Astrocyte of the spinal cord (primary cell): Measurements from ENCODE around the gene PRR14.

Experiments used
- DNase-seq: peaks from one replicate; pipeline ENCODE4 v3.0.0; 2011; ENCODE audit warnings: low read depth, low spot score
- H3K4me3 ChIP-seq: 2 replicates; pipeline ENCODE4 v1.5.1; 2011; ENCODE audit warnings: low read depth, mild to moderate bottlenecking, low read length, moderate library complexity
- in situ Hi-C: cut with HindIII; loops from 2 replicates; pipeline ENCODE4 v1.10.0; 2017; ENCODE audit warnings: low sequenced_read_pairs
- TF ChIP-seq, protein P1 (sequence below): IDR thresholded peaks from 2 replicates; pipeline ENCODE4 v1.5.1; 2012; ENCODE audit warnings: low read depth, mild to moderate bottlenecking, low read length, inconsistent platforms

The PRR14 gene

DNA sequence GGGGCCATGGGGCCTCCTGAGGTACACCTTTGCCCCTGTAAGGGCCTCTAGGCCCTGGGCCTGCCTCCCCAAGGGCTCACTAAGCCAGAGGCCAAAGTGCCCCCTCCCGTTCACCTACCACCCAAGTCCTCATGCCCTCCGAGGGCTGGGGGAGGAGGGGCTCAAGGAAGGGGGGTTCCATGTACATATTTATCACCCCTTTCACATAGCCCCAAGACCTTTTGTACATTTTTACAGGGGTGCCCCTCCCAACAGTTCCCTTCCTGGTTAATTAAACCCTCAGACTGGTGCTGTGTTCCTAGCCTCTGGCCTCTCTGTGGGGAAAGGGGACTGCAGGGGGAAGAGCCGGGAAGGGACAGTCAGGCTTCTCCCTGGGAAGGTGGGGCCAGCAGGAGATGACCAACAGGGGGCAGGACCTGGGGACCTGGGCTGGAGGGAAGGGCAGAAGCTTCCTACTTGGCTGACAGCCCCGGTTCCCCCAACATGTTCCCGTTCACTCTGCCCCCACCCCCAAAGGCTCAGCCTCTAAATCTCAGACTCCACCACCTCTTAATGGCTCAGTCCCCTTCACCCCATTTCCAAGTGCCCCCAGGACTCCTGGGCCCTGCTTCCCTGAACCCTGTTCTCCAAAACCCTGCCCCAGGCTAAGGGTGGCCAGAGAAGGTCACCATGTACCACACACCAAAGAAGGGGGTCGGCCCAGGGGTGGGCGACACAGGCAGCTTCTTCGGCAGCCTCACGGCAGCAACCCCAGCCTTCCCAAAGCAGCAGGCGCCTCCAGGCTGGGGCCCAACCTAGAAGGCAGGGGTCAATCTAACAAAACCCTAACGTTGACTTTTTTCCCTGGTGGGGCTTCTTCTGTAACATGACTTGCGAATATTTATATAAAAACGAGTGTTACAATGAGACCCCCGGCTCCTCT, 19.4 kb downstream of the PRR14 start:
- DNase-seq = no peak
- no peak overlapping the region for H3K4me3 ChIP-seq
- TF ChIP-seq, protein P1, sequence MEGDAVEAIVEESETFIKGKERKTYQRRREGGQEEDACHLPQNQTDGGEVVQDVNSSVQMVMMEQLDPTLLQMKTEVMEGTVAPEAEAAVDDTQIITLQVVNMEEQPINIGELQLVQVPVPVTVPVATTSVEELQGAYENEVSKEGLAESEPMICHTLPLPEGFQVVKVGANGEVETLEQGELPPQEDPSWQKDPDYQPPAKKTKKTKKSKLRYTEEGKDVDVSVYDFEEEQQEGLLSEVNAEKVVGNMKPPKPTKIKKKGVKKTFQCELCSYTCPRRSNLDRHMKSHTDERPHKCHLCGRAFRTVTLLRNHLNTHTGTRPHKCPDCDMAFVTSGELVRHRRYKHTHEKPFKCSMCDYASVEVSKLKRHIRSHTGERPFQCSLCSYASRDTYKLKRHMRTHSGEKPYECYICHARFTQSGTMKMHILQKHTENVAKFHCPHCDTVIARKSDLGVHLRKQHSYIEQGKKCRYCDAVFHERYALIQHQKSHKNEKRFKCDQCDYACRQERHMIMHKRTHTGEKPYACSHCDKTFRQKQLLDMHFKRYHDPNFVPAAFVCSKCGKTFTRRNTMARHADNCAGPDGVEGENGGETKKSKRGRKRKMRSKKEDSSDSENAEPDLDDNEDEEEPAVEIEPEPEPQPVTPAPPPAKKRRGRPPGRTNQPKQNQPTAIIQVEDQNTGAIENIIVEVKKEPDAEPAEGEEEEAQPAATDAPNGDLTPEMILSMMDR = peak; percentile 9
- in situ Hi-C loops = no loop called here

DNA sequence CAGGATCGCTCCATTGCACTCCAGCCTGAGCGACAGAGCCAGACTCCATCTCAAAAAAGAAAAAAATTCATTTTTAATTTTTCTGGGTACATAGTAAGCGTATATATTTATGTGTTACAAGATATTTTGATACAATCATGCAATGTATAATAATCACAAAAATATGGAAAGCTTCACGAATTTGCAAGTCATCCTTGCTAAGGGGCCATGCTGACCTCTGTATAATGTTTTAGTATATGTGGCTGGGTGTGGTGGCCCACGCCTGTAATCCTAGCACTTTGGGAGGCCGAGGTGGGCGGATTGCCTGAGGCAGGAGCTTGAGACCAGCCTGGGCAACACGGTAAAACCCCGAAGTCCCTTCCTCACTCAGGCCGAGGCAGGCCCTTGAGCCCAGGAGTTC, 24.4 kb downstream of the PRR14 start:
- H3K4me3 ChIP-seq = no peak overlapping the region
- in situ Hi-C loops = no loop called here
- no peak for DNase-seq
- TF ChIP-seq, protein P1 = no peak

DNA sequence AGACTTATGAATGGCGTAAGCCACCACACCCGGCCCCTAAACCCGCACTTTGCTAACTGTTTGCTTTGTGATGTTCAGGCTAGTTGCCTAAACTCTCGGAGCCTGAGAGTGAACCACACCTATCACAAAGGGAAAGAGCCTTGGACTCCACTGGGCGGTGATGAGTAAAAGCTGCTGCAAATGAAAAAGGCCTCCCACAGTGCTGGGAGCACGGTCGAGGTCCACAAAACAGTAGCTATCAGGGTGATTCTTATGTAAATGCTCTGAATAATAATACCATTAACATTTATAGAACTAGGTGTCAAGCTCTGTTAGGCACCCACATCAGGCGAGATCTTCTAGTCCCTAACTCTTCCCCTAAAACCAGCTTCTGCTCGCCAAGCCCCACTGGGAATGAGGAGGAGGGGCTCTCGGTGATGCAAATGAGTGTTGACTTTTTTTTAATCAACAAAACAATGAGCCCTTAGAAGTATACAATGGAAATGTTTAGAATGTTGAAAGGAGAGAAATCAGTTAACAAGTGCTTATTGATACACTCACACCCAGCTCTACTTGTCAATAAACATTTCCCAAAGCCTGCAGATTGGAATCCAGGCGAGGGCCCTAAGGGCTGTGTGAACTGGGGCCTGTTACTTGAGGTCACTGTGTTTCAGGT, 27.3 kb downstream of the PRR14 start:
- in situ Hi-C loops = no loop called here
- H3K4me3 ChIP-seq = no peak overlapping the region
- TF ChIP-seq, protein P1 = no peak
- DNase-seq = no peak

DNA sequence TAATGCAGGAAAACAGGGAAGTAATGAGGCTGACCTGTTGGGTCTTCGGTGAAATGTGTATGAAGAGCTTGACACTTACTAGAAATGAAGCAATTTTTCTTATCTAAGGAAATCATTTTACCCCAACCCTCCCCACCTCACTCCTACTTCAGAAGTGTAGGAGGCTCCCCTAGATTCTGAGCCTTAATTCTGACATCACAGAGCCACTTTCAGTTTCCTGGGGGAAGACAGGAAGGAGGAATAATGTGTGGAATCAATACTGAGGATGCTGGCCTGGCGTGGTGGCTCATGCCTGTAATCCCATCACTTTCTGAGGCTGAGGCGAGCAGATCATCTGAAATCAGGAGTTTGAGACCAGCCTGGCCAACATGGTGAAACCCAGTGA, 27.8 kb downstream of the PRR14 start:
- no peak overlapping the region for H3K4me3 ChIP-seq
- DNase-seq = no peak
- in situ Hi-C loops = no loop called here
- TF ChIP-seq, protein P1 = no peak

DNA sequence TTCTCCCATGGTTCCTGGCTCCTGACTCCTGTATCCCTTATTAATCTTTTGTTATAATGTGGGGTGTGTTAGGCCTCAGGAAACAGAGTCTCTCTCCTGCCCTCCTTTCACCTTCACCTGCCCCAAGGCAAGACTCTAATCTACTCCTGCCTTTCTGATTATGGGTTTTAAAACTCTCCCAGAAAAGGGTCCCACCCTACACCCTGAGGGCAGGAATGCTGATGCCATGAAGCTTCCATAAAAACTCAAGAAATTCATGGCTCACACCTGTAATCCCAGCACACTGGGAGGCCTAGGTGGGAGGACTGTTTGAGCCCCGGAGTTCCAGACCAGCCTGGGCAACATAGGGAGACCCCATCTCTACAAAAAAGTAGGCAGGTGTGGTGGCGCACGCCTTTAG, 29.6 kb downstream of the PRR14 start:
- in situ Hi-C loops = no loop called here
- no peak overlapping the region for H3K4me3 ChIP-seq
- TF ChIP-seq, protein P1 = no peak
- DNase-seq = no peak

DNA sequence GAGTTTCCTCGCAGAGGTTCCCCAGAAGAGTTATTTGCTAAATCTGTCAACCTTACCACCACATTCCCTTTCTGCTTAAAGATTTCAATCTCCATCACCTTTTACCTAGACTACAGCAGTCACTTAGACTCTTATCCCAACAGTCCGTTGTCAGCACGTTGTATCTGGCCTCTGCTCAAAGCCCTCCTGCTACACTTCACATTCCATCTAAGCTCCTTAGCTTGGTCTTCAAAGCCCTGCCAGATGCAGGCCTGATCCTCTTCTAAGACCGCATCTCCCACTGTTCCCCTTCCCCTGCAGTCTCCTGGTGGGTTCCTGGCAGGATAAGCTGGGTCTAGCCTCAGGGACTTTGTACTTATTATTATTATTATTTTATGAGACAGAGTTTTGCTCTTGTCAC, 37.9 kb downstream of the PRR14 start:
- TF ChIP-seq, protein P1 = no peak
- in situ Hi-C loops = no loop called here
- no peak for DNase-seq
- no peak overlapping the region for H3K4me3 ChIP-seq
